PC-9 (cell line): ENCODE results near the gene RPS5. TPM values are rescaled to one million over a fixed set of nuclear protein-coding genes. Genes with fewer than 3 reads are reported as not detected.
"Not testable (repeated sequence)": the region's sequence is repeated elsewhere in the genome, so short reads cannot be mapped to it uniquely, and the experiment has no call there.

Source experiments
- BruUV-seq: library from RNA; stranded (reverse); fragments of 400-500 nt; replicated peaks from 2 replicates; lab custom pipeline; 2021; lab: Mats Ljungman, UMichigan
- CTCF ChIA-PET: fragments of 300-600 bp; sonication (Branson Sonifier 250); formaldehyde crosslinking; loops from one replicate; lab custom pipeline; 2022; ENCODE audit warnings: antibody characterized with exemption; lab: Charles Lee
- POLR2A ChIA-PET: fragments of 300-600 bp; sonication (Branson Sonifier 250); formaldehyde crosslinking; loops from one replicate; lab custom pipeline; 2022; ENCODE audit warnings: antibody characterized with exemption; ENCODE audit not compliant: unreplicated experiment; lab: Charles Lee
- DNase-seq, 2 experiments: peaks; one replicate each; pipeline versions ENCODE4 v3.0.0 to v3.0.0-alpha.2; 2015 to 2022; ENCODE audit warnings: mixed read lengths in 1 of 2
- H2AFZ ChIP-seq: fragments of 200-600 bp; sonication (generic); 2 replicates; pipeline ENCODE4 v1.8.1; 2017; ENCODE audit warnings: antibody characterized with exemption
- H3F3A ChIP-seq: fragments of 200-600 bp; sonication (generic); 2 replicates; pipeline ENCODE4 v1.8.1; 2017; ENCODE audit warnings: antibody characterized with exemption, mild to moderate bottlenecking, low read depth; ENCODE audit not compliant: insufficient read depth
- H3K27ac ChIP-seq: fragments of 200-600 bp; sonication (generic); 2 replicates; pipeline ENCODE4 v1.6.1; 2016; ENCODE audit warnings: mixed run types
- H3K27me3 ChIP-seq: fragments of 200-600 bp; sonication (generic); 2 replicates; pipeline ENCODE4 v1.6.1; 2016; ENCODE audit warnings: low read depth, mixed run types; ENCODE audit not compliant: insufficient read depth
- H3K36me3 ChIP-seq: fragments of 200-600 bp; sonication (generic); 2 replicates; pipeline ENCODE4 v1.6.1; 2016; ENCODE audit warnings: low read depth, mixed run types
- H3K4me1 ChIP-seq: fragments of 200-600 bp; sonication (generic); replicated peaks from 2 replicates; pipeline ENCODE4 v1.6.1; 2016; ENCODE audit warnings: mixed run types; ENCODE audit not compliant: insufficient read depth
- H3K4me2 ChIP-seq: fragments of 200-600 bp; sonication (generic); 2 replicates; pipeline ENCODE4 v1.6.1; 2017; ENCODE audit warnings: mixed run types
- H3K4me3 ChIP-seq: fragments of 200-600 bp; sonication (generic); 2 replicates; pipeline ENCODE4 v1.6.1; 2016; ENCODE audit warnings: mixed run types
- H3K79me2 ChIP-seq: fragments of 200-600 bp; sonication (generic); 2 replicates; pipeline ENCODE4 v1.6.1; 2017; ENCODE audit warnings: low read depth, mixed run types
- H3K9me2 ChIP-seq: fragments of 200-600 bp; sonication (generic); 2 replicates; pipeline ENCODE4 v1.8.1; 2017; ENCODE audit warnings: mild to moderate bottlenecking; ENCODE audit not compliant: insufficient read depth
- H3K9me3 ChIP-seq: fragments of 200-600 bp; sonication (generic); 2 replicates; pipeline ENCODE4 v1.8.1; 2016; ENCODE audit warnings: low read depth; ENCODE audit not compliant: insufficient read depth
- H4K20me1 ChIP-seq: fragments of 200-600 bp; sonication (generic); 2 replicates; pipeline ENCODE4 v1.8.1; 2017; ENCODE audit not compliant: insufficient read depth
- CTCF ChIP-seq: fragments of 200-600 bp; sonication (generic); conservative IDR thresholded peaks from 2 replicates; pipeline ENCODE4 v1.6.1; 2017; ENCODE audit warnings: mixed run types, antibody characterized with exemption, mild to moderate bottlenecking, moderate library complexity
- EZH2 ChIP-seq: fragments of 200-600 bp; sonication (generic); IDR thresholded peaks from 2 replicates; pipeline ENCODE4 v1.8.0; 2017; ENCODE audit warnings: antibody characterized with exemption, low read depth
- intact Hi-C: fragments of 100-400 bp; cut with micrococcal nuclease; formaldehyde crosslinking; loops from one replicate; pipeline ENCODE4 v1.10.0; 2022; ENCODE audit not compliant: unreplicated experiment
- total RNA-seq: library from RNA; stranded (reverse); gene quantifications from 2 replicates; pipeline ENCODE4 v1.2.3, GENCODE V29; 2021

RPS5 gene
- total RNA-seq, 1 experiment from 2014 or later = 961 TPM

- no peaks in the 10 kb centered on the region for H3K9me2 ChIP-seq
Measured at GRCh38 chr19:58345558-58345957, 41.5 kb upstream of the RPS5 start.

GRCh38 chr19:58346961-58347929 lies 39.8 kb upstream of the RPS5 start:
- POLR2A ChIA-PET = interaction anchor here (0.6 kb wide), 1 partner anchor 8 kb away, joined by 3 read pairs; no protein-coding TSS in a partner anchor
- H2AFZ ChIP-seq = no peak overlapping the region

More at GRCh38 chr19:58345558-58345957, 41.5 kb upstream of the RPS5 start:
- no peaks in the 10 kb centered on the region for H4K20me1 ChIP-seq
- no peaks in the 10 kb centered on the region for H3K79me2 ChIP-seq
- H3K36me3 ChIP-seq = no peaks in the 10 kb centered on the region
- no peaks in the 10 kb centered on the region for H3K27me3 ChIP-seq
- H3K4me3 ChIP-seq = no peak overlapping the region
- no peak overlapping the region for H3K4me2 ChIP-seq
- intact Hi-C loops = no loop called here
- no peak for DNase-seq
- TF ChIP-seq CTCF = no peak
- TF ChIP-seq EZH2 = no peak
- no peaks in the 10 kb centered on the region for H3K4me1 ChIP-seq
- H2AFZ ChIP-seq = no peak overlapping the region
- ChIA-PET CTCF (no interaction called here), POLR2A (no interaction called here)
- no peaks in the 10 kb centered on the region for H3F3A ChIP-seq
- H3K9me3 ChIP-seq = no peaks in the 10 kb centered on the region
- BruUV-seq = no TSS peak
- no peak overlapping the region for H3K27ac ChIP-seq

GRCh38 chr19:58348080-58348479 lies 39.0 kb upstream of the RPS5 start:
- intact Hi-C loops, H3K79me2 ChIP-seq, H3K4me1 ChIP-seq, H3K9me3 ChIP-seq, H3K36me3 ChIP-seq, H3K4me3 ChIP-seq, H3K27ac ChIP-seq, H4K20me1 ChIP-seq, H3K4me2 ChIP-seq, H3F3A ChIP-seq, CTCF ChIA-PET, H3K9me2 ChIP-seq, DNase-seq, BruUV-seq, H3K27me3 ChIP-seq, H2AFZ ChIP-seq: not testable (repeated sequence)
- POLR2A ChIA-PET = interaction anchor here (0.7 kb wide), 1 partner anchor 54 kb away, joined by 12 read pairs; no protein-coding TSS in a partner anchor

More at GRCh38 chr19:58346961-58347929, 39.8 kb upstream of the RPS5 start:
- Histone ChIP-seq H3K27me3 (no peaks in the 10 kb centered on the region), H3K36me3 (no peaks in the 10 kb centered on the region), H3K9me2 (no peaks in the 10 kb centered on the region), H4K20me1 (no peaks in the 10 kb centered on the region), H3K27ac (no peak overlapping the region), H3K79me2 (no peaks in the 10 kb centered on the region), H3K4me1 (no peaks in the 10 kb centered on the region), H3F3A (no peaks in the 10 kb centered on the region), H3K4me2 (no peak overlapping the region), H3K9me3 (no peaks in the 10 kb centered on the region), H3K4me3 (no peak overlapping the region)
- no peak for DNase-seq
- no TSS peak for BruUV-seq
- TF ChIP-seq CTCF = no peak
- no peak for TF ChIP-seq EZH2
- intact Hi-C loops = no loop called here
- CTCF ChIA-PET = no interaction called here
